ENCODE results near the gene ITPR2. TPM values are rescaled to one million over a fixed set of nuclear protein-coding genes. Genes with fewer than 3 reads are reported as not detected.
A peak's percentile ranks its signal among the peaks of the same experiment; 100 is the strongest.

ITPR2 gene
- total and polyA plus RNA-seq, 2 of the 8 experiments (the other 6 are each of a cell fraction or from before 2014, with no cell fraction given), result 4.1 to 48.3 TPM

DNA sequence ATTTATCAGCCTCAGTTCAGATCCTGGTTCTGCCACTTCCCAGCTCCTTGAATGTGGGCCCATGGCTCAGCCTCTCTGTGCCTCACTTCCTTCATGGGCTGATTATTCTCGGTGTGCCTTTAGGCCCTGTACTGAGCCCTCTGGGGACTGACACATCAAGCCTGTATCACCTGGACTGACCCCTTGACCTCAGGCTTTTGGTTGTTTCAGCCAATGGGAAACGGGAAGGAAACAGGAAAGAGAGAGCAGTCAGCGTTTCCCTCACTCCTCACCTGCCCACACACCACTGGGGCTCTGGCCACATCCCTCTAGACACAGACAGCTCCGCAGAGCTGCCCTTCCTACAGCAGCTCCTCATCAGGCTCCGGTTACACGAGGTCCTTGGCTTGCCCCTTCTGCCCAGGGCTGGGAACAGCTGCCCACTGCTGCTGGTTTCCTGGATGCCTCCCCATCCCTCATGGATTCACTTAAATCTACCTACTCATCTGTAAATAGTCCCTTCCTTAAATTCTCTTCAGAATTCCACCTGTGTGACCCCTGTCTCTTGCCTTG is 37.0 kb upstream of the ITPR2 start:
- Histone ChIP-seq H3K56ac (replicated peaks; ENCODE audit: insufficient read length, low read depth, low read length) (no peak overlapping the region), H2AK5ac (ENCODE audit: low read depth, low read length) (no peak overlapping the region), H3K79me1 (ENCODE audit: low read depth, low read length) (no peaks in the 10 kb centered on the region), H3K4me2 (ENCODE audit: insufficient read depth in 1 of 2, low read depth in 2 of 2, low read length in 2 of 2) (no peak overlapping the region), H3K79me2 (ENCODE audit: control insufficient read depth in 1 of 2, insufficient read depth in 2 of 2, low read length in 2 of 2) (no peaks in the 10 kb centered on the region), H2BK5ac (ENCODE audit: low read depth, low read length) (no peak overlapping the region), H4K91ac (replicated peaks; ENCODE audit: insufficient read length, low read length) (no peak overlapping the region), H3K4me3 (ENCODE audit: extremely low read depth in 1 of 4, insufficient read depth in 2 of 4, low read depth in 3 of 4, low read length in 4 of 4) (no peak overlapping the region), H4K20me1 (replicated peaks in 1 of 2; ENCODE audit: control insufficient read depth in 1 of 2, insufficient read depth in 2 of 2, low read length in 2 of 2) (no peaks in the 10 kb centered on the region), H2BK15ac (ENCODE audit: low read length) (0 out of 2 replicates have a peak overlapping the region, but pooled peaks have one; percentile 18), H3K23me2 (ENCODE audit: low read depth, low read length) (no peaks in the 10 kb centered on the region), H3K14ac (ENCODE audit: insufficient read length) (no peak overlapping the region), H3K23ac (ENCODE audit: insufficient read length) (no peak overlapping the region), H2BK20ac (ENCODE audit: low read length) (no peak overlapping the region), H3K4me1 (replicated peaks in 1 of 4; ENCODE audit: control insufficient read depth in 3 of 4, insufficient read depth in 4 of 4, low read length in 3 of 4) (no peaks in the 10 kb centered on the region), H2BK120ac (replicated peaks; ENCODE audit: low read depth, low read length) (no peak overlapping the region), H3K9me3 (ENCODE audit: insufficient read depth in 2 of 2, low read depth in 1 of 2, low read length in 1 of 2) (no peaks in the 10 kb centered on the region), H4K5ac (ENCODE audit: insufficient read length, low read depth, low read length) (no peak overlapping the region), H2BK12ac (ENCODE audit: low read depth, low read length) (no peak overlapping the region), H3K27ac (ENCODE audit: low read depth, low read length) (no peak overlapping the region), H4K8ac (ENCODE audit: extremely low read depth, insufficient read depth, low read length) (no peak overlapping the region), H3K9ac (replicated peaks in 1 of 4; ENCODE audit: extremely low read depth in 1 of 4, low read depth in 3 of 4, low read length in 3 of 4) (no peak overlapping the region), H3K18ac (ENCODE audit: extremely low read depth, low read length) (no peak overlapping the region), H3K4ac (replicated peaks; ENCODE audit: insufficient read length, low read depth, low read length) (no peak overlapping the region), H3K36me3 (ENCODE audit: control insufficient read depth in 2 of 4, insufficient read depth in 4 of 4, low read length in 3 of 4) (no peaks in the 10 kb centered on the region), H3K27me3 (replicated peaks in 1 of 4; ENCODE audit: control insufficient read depth in 3 of 4, extremely low read depth in 1 of 4, insufficient read depth in 3 of 4, low read length in 3 of 4) (0 out of 7 replicates have a peak, but pooled peaks cover 0 to 2% (median 0%) of the 10 kb centered on the region in 4 experiments), H2AFZ (ENCODE audit: low read length) (peak overlapping the region; percentile 91)
- FAIRE-seq (no peak), DNase-seq (ENCODE audit: low read depth in 1 of 2, low spot score in 2 of 2) (no peak)
- TF ChIP-seq KDM1A (IDR thresholded peaks at IDR 0.05; ENCODE audit: borderline replicate concordance, low read length) (no peak), CBX5 (IDR thresholded peaks at IDR 0.05; ENCODE audit: low read depth, low read length) (no peak), EZH2 (IDR thresholded peaks at IDR 0.05; ENCODE audit: low read depth, low read length, severe bottlenecking) (no peak), SRF (IDR thresholded peaks at IDR 0.05; ENCODE audit: low read depth, low read length) (no peak), RFX5 (IDR thresholded peaks at IDR 0.05; ENCODE audit: borderline replicate concordance, low read depth, low read length) (no peak), BCL11A (IDR thresholded peaks at IDR 0.05; ENCODE audit: low read depth in 2 of 2, low read length in 2 of 2) (no peak), NANOG (IDR thresholded peaks at IDR 0.05; ENCODE audit: insufficient read depth, low read depth, low read length, poor library complexity, severe bottlenecking) (no peak), SP4 (IDR thresholded peaks at IDR 0.05; ENCODE audit: low read length) (no peak), USF2 (IDR thresholded peaks at IDR 0.05; ENCODE audit: low read length) (no peak), TEAD4 (IDR thresholded peaks at IDR 0.05; ENCODE audit: low read depth, low read length) (no peak)
- TF ChIP-seq, protein P1, sequence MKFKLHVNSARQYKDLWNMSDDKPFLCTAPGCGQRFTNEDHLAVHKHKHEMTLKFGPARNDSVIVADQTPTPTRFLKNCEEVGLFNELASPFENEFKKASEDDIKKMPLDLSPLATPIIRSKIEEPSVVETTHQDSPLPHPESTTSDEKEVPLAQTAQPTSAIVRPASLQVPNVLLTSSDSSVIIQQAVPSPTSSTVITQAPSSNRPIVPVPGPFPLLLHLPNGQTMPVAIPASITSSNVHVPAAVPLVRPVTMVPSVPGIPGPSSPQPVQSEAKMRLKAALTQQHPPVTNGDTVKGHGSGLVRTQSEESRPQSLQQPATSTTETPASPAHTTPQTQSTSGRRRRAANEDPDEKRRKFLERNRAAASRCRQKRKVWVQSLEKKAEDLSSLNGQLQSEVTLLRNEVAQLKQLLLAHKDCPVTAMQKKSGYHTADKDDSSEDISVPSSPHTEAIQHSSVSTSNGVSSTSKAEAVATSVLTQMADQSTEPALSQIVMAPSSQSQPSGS (IDR thresholded peaks at IDR 0.05; ENCODE audit: low read length), result no peak
- WGBS, 2 experiments (ENCODE audit: extremely low coverage in 1 of 2, insufficient coverage in 1 of 2, insufficient read length in 1 of 2, insufficient replicate concordance in 2 of 2, low coverage in 1 of 2, low lambda C conversion rate in 2 of 2, missing lambda C conversion rate in 1 of 2), result 87% methylated on average over 6 of the region's 6 CpGs; no CpG with 5 or more reads in 1 of the 2 experiments
- ChIA-PET CTCF (ENCODE audit: partially characterized antibody) (interaction anchor here (1.2 to 10.2 kb wide), 4 partner anchors 7 to 27 kb away, joined by 4 to 96 read pairs (median 14); no protein-coding TSS in a partner anchor), POLR2A (ENCODE audit: partially characterized antibody) (no interaction called here)
